Measurements from ENCODE around the gene UBE2H. TPM values are rescaled to one million over a fixed set of nuclear protein-coding genes. Genes with fewer than 3 reads are reported as not detected.
A peak's percentile ranks its signal among the peaks of the same experiment; 100 is the strongest.

UBE2H gene
- total RNA-seq, 1 experiment from 2014 or later: 75.1 TPM

DNA sequence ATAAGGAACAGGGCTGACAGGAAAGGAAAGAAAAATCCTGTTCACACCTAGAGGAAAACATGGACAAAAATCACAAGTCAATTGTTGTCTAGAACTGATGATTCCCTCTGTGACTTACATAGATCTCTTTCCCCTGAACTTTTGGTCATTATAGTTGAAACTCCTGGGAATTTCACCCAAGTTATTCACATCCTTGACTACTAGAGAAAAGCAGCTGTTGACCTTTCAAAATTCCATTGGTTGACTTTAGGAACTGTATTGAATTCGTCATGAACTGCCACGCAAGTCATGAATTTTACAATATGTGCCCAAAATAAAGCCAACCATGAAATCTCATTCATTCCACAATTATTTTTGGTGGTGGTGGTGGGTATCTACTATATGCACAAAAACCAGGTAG, 104.3 kb downstream of the UBE2H start:
- Histone ChIP-seq H2BK20ac (ENCODE audit: low read depth, low read length, poor library complexity, severe bottlenecking) (no peak overlapping the region), H4K91ac (ENCODE audit: insufficient read length, low read depth, low read length) (no peak overlapping the region), H2BK5ac (ENCODE audit: insufficient read length, low read length) (no peak overlapping the region), H3K4me1 (ENCODE audit: insufficient read depth, low read length) (peaks cover 2% of the 10 kb centered on the region), H2AK5ac (ENCODE audit: insufficient read length, low read length) (no peak overlapping the region), H3K79me2 (ENCODE audit: insufficient read depth, low read length) (0 out of 2 replicates have a peak, but pooled peaks cover 1% of the 10 kb centered on the region), H2BK120ac (ENCODE audit: low read depth, low read length, poor library complexity, severe bottlenecking) (no peak overlapping the region), H2BK15ac (ENCODE audit: low read depth, low read length) (no peak overlapping the region), H3K27ac (ENCODE audit: insufficient read length, low read depth, low read length) (no peak overlapping the region), H3K9ac (ENCODE audit: extremely low read depth, insufficient read length, low read length) (no peak overlapping the region), H3K4ac (ENCODE audit: low read depth, low read length) (no peak overlapping the region), H4K5ac (ENCODE audit: insufficient read length, low read depth, low read length) (no peak overlapping the region), H4K20me1 (ENCODE audit: control insufficient read depth, insufficient read depth, insufficient read length) (no peaks in the 10 kb centered on the region), H3K27me3 (ENCODE audit: insufficient read depth, low read length) (no peaks in the 10 kb centered on the region), H2AFZ (ENCODE audit: low read length) (no peak overlapping the region), H3K4me2 (ENCODE audit: insufficient read depth, insufficient read length, low read length) (no peak overlapping the region), H3K23ac (ENCODE audit: insufficient read length, low read depth, low read length) (no peak overlapping the region), H3K14ac (ENCODE audit: insufficient read depth, low read length) (no peak overlapping the region), H3T11ph (ENCODE audit: low read length) (no peak overlapping the region), H3K18ac (ENCODE audit: insufficient read length, low read depth, low read length) (no peak overlapping the region), H3K56ac (ENCODE audit: insufficient read length, low read depth, low read length) (no peak overlapping the region), H3K79me1 (ENCODE audit: insufficient read depth, low read depth, low read length, poor library complexity, severe bottlenecking) (no peaks in the 10 kb centered on the region), H3K9me3 (ENCODE audit: control insufficient read depth, low read depth, low read length) (no peaks in the 10 kb centered on the region), H3K23me2 (ENCODE audit: insufficient read length, low read depth, low read length, poor library complexity, severe bottlenecking) (no peaks in the 10 kb centered on the region), H4K8ac (replicated peaks; ENCODE audit: insufficient read length, low read depth, low read length) (no peak overlapping the region), H2BK12ac (ENCODE audit: insufficient read length, low read depth, low read length) (no peak overlapping the region)
- Mint-ChIP-seq H3K4me1 (peaks cover 70 to 76% of the 10 kb centered on the region in 2 experiments), H3K27me3 (ENCODE audit: low read depth) (no peaks in the 10 kb centered on the region), H3K4me3 (no peak overlapping the region), H3K36me3 (ENCODE audit: insufficient read depth in 1 of 3, low read depth in 3 of 3) (peaks cover 0 to 3% (median 0%) of the 10 kb centered on the region in 3 experiments; a peak in 3 of 7 replicates), H3K27ac (peak overlapping the region in 1 of 3 experiments; percentile 90; a peak in 2 of 7 replicates), H3K9me3 (no peaks in the 10 kb centered on the region)
- no CpG with 5 or more reads among the region's 2 CpGs for WGBS (ENCODE audit: extremely low coverage, insufficient read length, low lambda C conversion rate)
- no peak for DNase-seq
- TF ChIP-seq, protein P1, sequence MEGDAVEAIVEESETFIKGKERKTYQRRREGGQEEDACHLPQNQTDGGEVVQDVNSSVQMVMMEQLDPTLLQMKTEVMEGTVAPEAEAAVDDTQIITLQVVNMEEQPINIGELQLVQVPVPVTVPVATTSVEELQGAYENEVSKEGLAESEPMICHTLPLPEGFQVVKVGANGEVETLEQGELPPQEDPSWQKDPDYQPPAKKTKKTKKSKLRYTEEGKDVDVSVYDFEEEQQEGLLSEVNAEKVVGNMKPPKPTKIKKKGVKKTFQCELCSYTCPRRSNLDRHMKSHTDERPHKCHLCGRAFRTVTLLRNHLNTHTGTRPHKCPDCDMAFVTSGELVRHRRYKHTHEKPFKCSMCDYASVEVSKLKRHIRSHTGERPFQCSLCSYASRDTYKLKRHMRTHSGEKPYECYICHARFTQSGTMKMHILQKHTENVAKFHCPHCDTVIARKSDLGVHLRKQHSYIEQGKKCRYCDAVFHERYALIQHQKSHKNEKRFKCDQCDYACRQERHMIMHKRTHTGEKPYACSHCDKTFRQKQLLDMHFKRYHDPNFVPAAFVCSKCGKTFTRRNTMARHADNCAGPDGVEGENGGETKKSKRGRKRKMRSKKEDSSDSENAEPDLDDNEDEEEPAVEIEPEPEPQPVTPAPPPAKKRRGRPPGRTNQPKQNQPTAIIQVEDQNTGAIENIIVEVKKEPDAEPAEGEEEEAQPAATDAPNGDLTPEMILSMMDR (conservative IDR thresholded peaks at IDR 0.05): no peak
